ENCODE measurements around the gene OLR1. TPM values are rescaled to one million over a fixed set of nuclear protein-coding genes. Genes with fewer than 3 reads are reported as not detected.
"Not testable (repeated sequence)": the region's sequence is repeated elsewhere in the genome, so short reads cannot be mapped to it uniquely, and the experiment has no call there.

OLR1 gene
- total and polyA plus RNA-seq, 2 donors = 0.52 to 1.1 TPM

DNA sequence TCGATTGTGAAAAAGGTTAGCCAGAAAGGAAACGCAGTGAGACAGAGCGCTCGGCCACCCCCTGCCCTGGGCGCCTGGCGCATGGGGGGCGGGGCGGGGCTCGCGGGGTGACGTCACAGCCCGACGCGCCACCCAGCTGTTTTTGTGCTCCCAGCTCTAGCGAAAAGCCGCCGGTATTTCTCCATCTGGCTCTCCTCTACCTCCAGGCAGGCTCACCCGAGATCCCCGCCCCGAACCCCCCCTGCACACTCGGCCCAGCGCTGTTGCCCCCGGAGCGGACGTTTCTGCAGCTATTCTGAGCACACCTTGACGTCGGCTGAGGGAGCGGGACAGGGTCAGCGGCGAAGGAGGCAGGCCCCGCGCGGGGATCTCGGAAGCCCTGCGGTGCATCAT lies 40.8 kb upstream of the OLR1 start, which contains the start of gene GABARAPL1:
GABARAPL1 (plus strand) TSS at position 139 of the 393 bp plus-strand sequence; CDS start at position 392, 253 bp downstream.
- H3K27ac ChIP-seq (ENCODE audit: low read depth in 1 of 2, low read length in 1 of 2) = peak within 1 kb of the TSS; percentile 81 to 94
- no peaks in the 10 kb centered on the region for H3K27me3 ChIP-seq (ENCODE audit: control insufficient read depth in 2 of 2, insufficient read depth in 1 of 2, low read length in 1 of 2)
- peak in 7 of 9 donors; percentile 55 to 86 (median 70) for DNase-seq (ENCODE audit: low read depth in 6 of 9, low spot score in 9 of 9)
- H3K36me3 ChIP-seq (ENCODE audit: control insufficient read depth in 2 of 2, insufficient read depth in 2 of 2, low read length in 1 of 2) = no peaks in the 10 kb centered on the region
- peak within 1 kb of the TSS; percentile 64 to 74 for H3K4me3 ChIP-seq (ENCODE audit: low read length in 2 of 2)
- H3K9me3 ChIP-seq (ENCODE audit: control insufficient read depth in 2 of 2, insufficient read depth in 1 of 2, low read length in 1 of 2) = no peaks in the 10 kb centered on the region
- under 1% methylated on average over 35 of the region's 35 CpGs for WGBS
- peaks cover 3 to 28% of the 10 kb centered on the region in 2 donors for H3K4me1 ChIP-seq (ENCODE audit: control insufficient read depth in 2 of 2, insufficient read depth in 2 of 2, low read length in 2 of 2)

DNA sequence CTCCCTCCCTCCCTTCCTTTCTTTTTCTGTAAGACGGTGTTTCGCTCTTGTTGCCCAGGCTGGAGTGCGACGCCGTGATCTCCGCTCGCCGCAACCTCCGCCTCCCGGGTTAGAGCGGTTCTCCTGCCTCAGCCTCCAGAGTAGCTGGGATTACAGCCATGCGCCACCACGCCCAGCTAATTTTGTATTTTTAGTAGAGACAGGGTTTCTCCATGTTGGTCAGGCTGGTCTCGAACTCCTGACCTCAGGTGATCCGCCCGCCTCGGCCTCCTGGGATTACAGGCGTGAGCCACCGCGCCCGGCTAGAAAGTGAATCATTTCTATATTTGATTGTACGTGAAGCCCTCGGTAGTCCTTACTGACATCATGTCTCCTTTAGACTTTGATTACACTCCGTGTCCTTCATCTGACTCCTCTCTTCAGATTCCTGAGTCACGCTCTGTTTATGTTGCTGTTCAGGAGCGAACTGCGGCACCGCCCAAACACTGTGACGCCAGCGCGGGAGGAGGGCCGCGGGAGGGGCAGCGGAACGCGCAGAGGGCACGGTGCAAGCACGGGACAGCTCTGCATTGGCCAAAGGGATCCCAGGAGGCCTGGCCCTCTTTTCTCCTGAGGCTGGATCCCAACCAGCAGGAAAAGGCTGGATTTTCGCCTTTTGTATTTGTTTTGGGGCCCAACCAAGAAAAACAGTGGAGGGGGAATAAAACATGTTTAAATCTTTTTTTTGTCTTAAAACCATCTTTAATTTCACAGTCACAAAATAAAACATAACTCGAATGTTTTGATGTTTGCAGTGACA lies 40.2 kb upstream of the OLR1 start:
- 44% methylated on average over 40 of the region's 40 CpGs for WGBS
- peak in 7 of 9 donors; percentile 59 to 86 (median 71) for DNase-seq (ENCODE audit: low read depth in 6 of 9, low spot score in 9 of 9)
- peak overlapping the region; percentile 64 to 74 for H3K4me3 ChIP-seq (ENCODE audit: low read length in 2 of 2)
- peak overlapping the region; percentile 81 to 94 for H3K27ac ChIP-seq (ENCODE audit: low read depth in 1 of 2, low read length in 1 of 2)
- H3K9me3 ChIP-seq (ENCODE audit: control insufficient read depth in 2 of 2, insufficient read depth in 1 of 2, low read length in 1 of 2) = no peaks in the 10 kb centered on the region
- H3K27me3 ChIP-seq (ENCODE audit: control insufficient read depth in 2 of 2, insufficient read depth in 1 of 2, low read length in 1 of 2) = no peaks in the 10 kb centered on the region
- no peaks in the 10 kb centered on the region for H3K36me3 ChIP-seq (ENCODE audit: control insufficient read depth in 2 of 2, insufficient read depth in 2 of 2, low read length in 1 of 2)
- H3K4me1 ChIP-seq (ENCODE audit: control insufficient read depth in 2 of 2, insufficient read depth in 2 of 2, low read length in 2 of 2) = peaks cover 3 to 28% of the 10 kb centered on the region in 2 donors

DNA sequence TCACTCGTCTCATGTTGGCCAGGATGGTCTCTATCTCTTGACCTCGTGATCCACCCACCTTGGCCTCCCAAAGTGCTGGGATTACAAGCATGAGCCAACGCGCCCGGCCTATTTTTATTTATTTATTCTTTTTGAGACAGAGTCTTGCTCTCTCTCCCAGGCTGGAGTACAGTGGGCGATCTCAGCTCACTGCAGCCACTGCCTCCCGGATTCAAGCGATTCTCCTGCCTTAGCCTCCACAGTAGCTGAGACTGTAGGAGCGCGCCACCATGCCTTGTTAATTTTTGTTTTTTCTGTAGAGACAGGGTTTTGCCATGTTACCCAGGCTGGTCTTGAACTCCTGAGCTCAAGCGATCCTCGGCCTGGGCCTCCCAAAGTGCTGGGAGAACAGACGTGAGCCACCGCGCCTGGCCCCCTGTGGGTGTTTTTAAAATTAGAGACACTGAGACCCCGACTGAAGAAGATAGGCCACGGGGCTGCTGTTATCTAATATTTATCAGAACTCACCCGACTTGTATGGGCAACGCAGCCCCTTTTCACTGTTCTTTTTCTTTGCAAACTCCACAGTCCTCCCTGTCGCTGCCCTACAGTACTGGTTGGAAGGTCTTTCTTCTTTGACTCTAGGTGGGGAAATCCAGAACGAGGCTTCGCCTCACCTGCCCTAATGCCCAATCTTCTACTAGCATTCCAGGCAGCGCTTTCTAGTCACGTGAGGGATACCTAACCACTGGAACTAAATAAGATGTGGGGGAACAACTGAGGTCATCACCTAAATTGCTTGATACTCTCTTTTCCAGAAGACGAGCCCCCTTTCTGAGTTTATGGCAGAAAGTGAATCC lies 39.4 kb upstream of the OLR1 start:
- no peak for DNase-seq (ENCODE audit: low read depth in 6 of 9, low spot score in 9 of 9)

DNA sequence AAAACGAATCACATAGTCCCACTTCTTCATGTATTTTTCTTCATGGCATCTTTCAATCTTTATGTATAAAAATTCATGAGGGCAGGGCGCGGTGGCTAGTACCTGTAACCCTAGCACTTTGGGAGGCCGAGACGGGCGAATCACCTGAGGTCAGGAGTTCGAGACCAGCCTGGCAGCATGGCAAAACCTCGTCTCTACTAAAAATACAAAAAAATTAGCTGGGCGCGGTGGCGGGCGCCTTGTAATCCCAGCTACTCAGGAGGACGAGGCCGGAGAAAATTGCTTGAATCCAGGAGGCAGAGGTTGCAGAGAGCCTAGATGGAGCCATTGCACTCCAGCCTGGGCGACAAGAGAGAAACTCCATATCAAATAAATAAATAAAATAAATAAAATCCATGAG lies 38.3 kb upstream of the OLR1 start:
- no peak for DNase-seq (ENCODE audit: low read depth in 6 of 9, low spot score in 9 of 9)
- Histone ChIP-seq H3K9me3 (ENCODE audit: control insufficient read depth in 2 of 2, insufficient read depth in 1 of 2, low read length in 1 of 2) (no peaks in the 10 kb centered on the region), H3K4me3 (ENCODE audit: low read length in 2 of 2) (no peak overlapping the region), H3K36me3 (ENCODE audit: control insufficient read depth in 2 of 2, insufficient read depth in 2 of 2, low read length in 1 of 2) (no peaks in the 10 kb centered on the region), H3K4me1 (ENCODE audit: control insufficient read depth in 2 of 2, insufficient read depth in 2 of 2, low read length in 2 of 2) (peaks cover 3 to 24% of the 10 kb centered on the region in 2 donors), H3K27ac (ENCODE audit: low read depth in 1 of 2, low read length in 1 of 2) (no peak overlapping the region), H3K27me3 (ENCODE audit: control insufficient read depth in 2 of 2, insufficient read depth in 1 of 2, low read length in 1 of 2) (no peaks in the 10 kb centered on the region)
- WGBS = 94% methylated on average over 15 of the region's 15 CpGs

More for the DNA sequence above, 39.4 kb upstream of the OLR1 start:
- H3K27ac ChIP-seq (ENCODE audit: low read depth in 1 of 2, low read length in 1 of 2) = no peak overlapping the region
- H3K27me3 ChIP-seq (ENCODE audit: control insufficient read depth in 2 of 2, insufficient read depth in 1 of 2, low read length in 1 of 2) = no peaks in the 10 kb centered on the region
- no peaks in the 10 kb centered on the region for H3K9me3 ChIP-seq (ENCODE audit: control insufficient read depth in 2 of 2, insufficient read depth in 1 of 2, low read length in 1 of 2)
- H3K36me3 ChIP-seq (ENCODE audit: control insufficient read depth in 2 of 2, insufficient read depth in 2 of 2, low read length in 1 of 2) = no peaks in the 10 kb centered on the region
- H3K4me3 ChIP-seq (ENCODE audit: low read length in 2 of 2) = no peak overlapping the region
- peaks cover 3 to 28% of the 10 kb centered on the region in 2 donors for H3K4me1 ChIP-seq (ENCODE audit: control insufficient read depth in 2 of 2, insufficient read depth in 2 of 2, low read length in 2 of 2)
- WGBS = 97% methylated on average over 25 of the region's 25 CpGs

DNA sequence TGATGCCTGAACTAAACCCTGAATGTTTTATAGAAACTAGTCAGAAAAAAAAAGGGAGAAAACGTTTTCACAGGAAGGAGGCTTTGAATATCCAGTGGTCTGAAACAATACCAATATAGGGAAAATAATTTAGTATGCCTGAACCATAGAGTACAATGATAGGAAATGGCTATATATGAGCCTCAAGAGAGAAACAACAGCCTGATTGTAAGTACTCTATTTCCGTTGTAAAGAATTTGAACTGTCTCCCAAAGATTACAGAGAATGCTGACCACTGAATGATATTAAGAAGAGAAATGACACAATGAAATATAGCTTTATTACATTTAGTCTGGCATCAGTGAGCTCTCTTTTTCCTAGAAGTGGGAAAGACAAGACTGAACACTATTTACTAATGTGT lies 35.2 kb upstream of the OLR1 start:
- DNase-seq (ENCODE audit: low read depth in 6 of 9, low spot score in 9 of 9) = no peak
- 50% methylated on average over 2 of the region's 2 CpGs for WGBS
- no peaks in the 10 kb centered on the region for H3K27me3 ChIP-seq (ENCODE audit: control insufficient read depth in 2 of 2, insufficient read depth in 1 of 2, low read length in 1 of 2)

DNA sequence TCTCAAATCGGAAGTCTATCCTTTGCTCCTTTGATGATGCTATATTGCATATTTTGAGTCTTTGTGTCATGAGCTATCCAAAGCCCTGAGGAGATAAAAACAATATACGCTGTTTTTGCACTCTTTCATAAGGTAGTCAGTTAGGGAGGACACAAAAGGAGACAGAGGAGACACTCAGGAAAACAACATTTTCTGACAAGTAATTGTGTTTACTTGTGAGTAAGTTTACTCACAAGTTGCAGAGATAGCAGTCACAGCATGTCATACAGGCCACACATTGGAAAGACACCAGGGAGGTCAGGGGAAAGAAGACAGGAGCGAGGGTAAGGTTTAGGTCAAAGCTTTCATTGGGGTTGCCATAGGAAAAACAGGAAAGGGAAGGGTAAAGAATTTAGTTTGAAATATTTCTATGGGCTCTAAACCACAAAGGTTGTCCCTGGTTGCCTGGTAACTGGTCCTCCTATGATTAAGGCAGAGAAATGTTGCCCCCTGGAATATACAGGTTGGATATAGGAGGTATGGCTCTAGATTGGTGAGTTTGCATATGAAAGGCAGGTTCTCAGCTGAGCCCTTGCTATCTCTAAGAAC lies 33.4 kb upstream of the OLR1 start:
- DNase-seq (ENCODE audit: low read depth in 6 of 9, low spot score in 9 of 9) = no peak
- Histone ChIP-seq H3K4me3 (ENCODE audit: low read length in 2 of 2) (no peak overlapping the region), H3K9me3 (ENCODE audit: control insufficient read depth in 2 of 2, insufficient read depth in 1 of 2, low read length in 1 of 2) (no peaks in the 10 kb centered on the region), H3K27ac (ENCODE audit: low read depth in 1 of 2, low read length in 1 of 2) (no peak overlapping the region), H3K4me1 (ENCODE audit: control insufficient read depth in 2 of 2, insufficient read depth in 2 of 2, low read length in 2 of 2) (no peaks in the 10 kb centered on the region), H3K36me3 (ENCODE audit: control insufficient read depth in 2 of 2, insufficient read depth in 2 of 2, low read length in 1 of 2) (no peaks in the 10 kb centered on the region), H3K27me3 (ENCODE audit: control insufficient read depth in 2 of 2, insufficient read depth in 1 of 2, low read length in 1 of 2) (no peaks in the 10 kb centered on the region)
- 96% methylated on average over 3 of the region's 3 CpGs for WGBS

More for the DNA sequence above, 35.2 kb upstream of the OLR1 start:
- Histone ChIP-seq H3K9me3 (ENCODE audit: control insufficient read depth in 2 of 2, insufficient read depth in 1 of 2, low read length in 1 of 2) (no peaks in the 10 kb centered on the region), H3K4me1 (ENCODE audit: control insufficient read depth in 2 of 2, insufficient read depth in 2 of 2, low read length in 2 of 2) (peaks cover 2 to 4% of the 10 kb centered on the region in 2 donors), H3K36me3 (ENCODE audit: control insufficient read depth in 2 of 2, insufficient read depth in 2 of 2, low read length in 1 of 2) (no peaks in the 10 kb centered on the region), H3K27ac (ENCODE audit: low read depth in 1 of 2, low read length in 1 of 2) (no peak overlapping the region), H3K4me3 (ENCODE audit: low read length in 2 of 2) (no peak overlapping the region)

DNA sequence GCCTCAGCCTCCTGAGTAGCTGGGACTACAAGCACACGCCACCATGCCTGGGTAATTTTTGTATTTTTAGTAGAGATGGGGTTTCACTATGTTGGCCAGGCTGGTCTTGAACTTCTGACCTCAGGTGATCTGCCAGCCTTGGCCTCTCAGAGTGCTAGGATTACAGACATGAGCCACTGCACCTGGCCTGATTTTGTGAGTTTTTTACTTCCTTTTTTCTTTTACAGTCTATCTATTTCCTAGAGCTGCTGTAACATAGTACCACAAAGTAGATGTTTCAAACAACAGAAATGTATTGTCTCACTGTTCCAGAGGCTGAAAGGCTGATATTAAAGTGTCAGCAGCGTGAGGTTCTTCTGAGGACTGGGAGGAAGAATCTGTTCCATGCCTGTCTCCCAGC lies 32.6 kb upstream of the OLR1 start:
- not testable (repeated sequence) for DNase-seq (ENCODE audit: low read depth in 6 of 9, low spot score in 9 of 9); H3K4me1 ChIP-seq (ENCODE audit: control insufficient read depth in 2 of 2, insufficient read depth in 2 of 2, low read length in 2 of 2); H3K27ac ChIP-seq (ENCODE audit: low read depth in 1 of 2, low read length in 1 of 2); H3K36me3 ChIP-seq (ENCODE audit: control insufficient read depth in 2 of 2, insufficient read depth in 2 of 2, low read length in 1 of 2); H3K9me3 ChIP-seq (ENCODE audit: control insufficient read depth in 2 of 2, insufficient read depth in 1 of 2, low read length in 1 of 2); H3K4me3 ChIP-seq (ENCODE audit: low read length in 2 of 2); H3K27me3 ChIP-seq (ENCODE audit: control insufficient read depth in 2 of 2, insufficient read depth in 1 of 2, low read length in 1 of 2)
- WGBS = 91% methylated on average over 2 of the region's 2 CpGs

DNA sequence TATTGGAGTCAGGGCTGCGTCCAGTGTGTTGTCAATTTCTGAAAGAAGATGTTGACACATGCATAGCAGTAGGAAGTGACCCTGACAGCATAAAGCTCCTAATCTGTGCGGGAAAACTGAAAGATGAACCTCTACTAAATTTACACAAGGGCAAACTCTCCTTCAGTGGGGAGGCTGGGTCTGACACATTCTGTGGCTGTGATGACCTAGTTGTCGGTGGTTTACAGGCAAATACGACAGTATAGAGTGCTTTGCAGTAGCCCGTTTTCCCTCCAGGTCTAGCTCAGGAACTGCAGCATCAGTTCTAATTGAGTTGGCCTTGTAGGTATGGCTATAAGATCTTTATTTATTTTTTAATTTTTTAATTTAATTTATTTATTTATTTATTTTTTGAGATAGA lies 25.9 kb upstream of the OLR1 start:
- no peak for DNase-seq (ENCODE audit: low read depth in 6 of 9, low spot score in 9 of 9)
- WGBS = 90% methylated on average over 5 of the region's 5 CpGs
- Histone ChIP-seq H3K4me3 (ENCODE audit: low read length in 2 of 2) (no peak overlapping the region), H3K27me3 (ENCODE audit: control insufficient read depth in 2 of 2, insufficient read depth in 1 of 2, low read length in 1 of 2) (no peaks in the 10 kb centered on the region), H3K4me1 (ENCODE audit: control insufficient read depth in 2 of 2, insufficient read depth in 2 of 2, low read length in 2 of 2) (no peaks in the 10 kb centered on the region), H3K9me3 (ENCODE audit: control insufficient read depth in 2 of 2, insufficient read depth in 1 of 2, low read length in 1 of 2) (no peaks in the 10 kb centered on the region), H3K27ac (ENCODE audit: low read depth in 1 of 2, low read length in 1 of 2) (no peak overlapping the region), H3K36me3 (ENCODE audit: control insufficient read depth in 2 of 2, insufficient read depth in 2 of 2, low read length in 1 of 2) (no peaks in the 10 kb centered on the region)

DNA sequence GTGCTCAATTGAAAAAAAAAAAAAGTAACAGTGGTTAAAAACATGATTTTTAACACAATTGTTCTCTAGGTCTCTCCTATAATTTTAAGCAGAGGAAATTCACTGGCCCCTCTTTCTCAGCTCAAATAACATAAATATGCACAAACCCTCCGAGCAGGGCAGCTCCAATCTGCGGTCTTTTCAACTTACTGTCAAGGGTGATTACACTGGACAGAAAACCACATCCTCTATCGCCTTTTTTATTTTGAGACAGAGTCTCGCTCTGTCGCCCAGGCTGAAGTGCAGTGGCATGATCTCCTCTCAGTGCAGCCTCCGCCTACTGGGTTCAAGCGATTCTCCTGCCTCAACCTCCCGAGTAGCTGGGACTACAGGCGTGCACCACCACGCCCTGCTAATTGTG lies 24.3 kb upstream of the OLR1 start:
- WGBS = 50% methylated on average over 10 of the region's 10 CpGs
- Histone ChIP-seq H3K9me3 (ENCODE audit: control insufficient read depth in 2 of 2, insufficient read depth in 1 of 2, low read length in 1 of 2) (no peaks in the 10 kb centered on the region), H3K36me3 (ENCODE audit: control insufficient read depth in 2 of 2, insufficient read depth in 2 of 2, low read length in 1 of 2) (no peaks in the 10 kb centered on the region), H3K27ac (ENCODE audit: low read depth in 1 of 2, low read length in 1 of 2) (no peak overlapping the region), H3K4me1 (ENCODE audit: control insufficient read depth in 2 of 2, insufficient read depth in 2 of 2, low read length in 2 of 2) (no peaks in the 10 kb centered on the region), H3K27me3 (ENCODE audit: control insufficient read depth in 2 of 2, insufficient read depth in 1 of 2, low read length in 1 of 2) (no peaks in the 10 kb centered on the region), H3K4me3 (ENCODE audit: low read length in 2 of 2) (no peak overlapping the region)
- no peak for DNase-seq (ENCODE audit: low read depth in 6 of 9, low spot score in 9 of 9)
